Smooth muscle cell (in vitro differentiated cells): Measurements from ENCODE around the gene SEL1L2. TPM values are rescaled to one million over a fixed set of nuclear protein-coding genes. Genes with fewer than 3 reads are reported as not detected.

Experiments
- DNase-seq: peaks from one replicate; lab custom pipeline; 2025; ENCODE audit not compliant: unreplicated experiment; lab: John Stamatoyannopoulos, UW
- H2AFZ ChIP-seq: fragments of 200-600 bp; sonication (generic); 2 replicates; pipeline ENCODE4 v1.6.0; 2016; ENCODE audit warnings: antibody characterized with exemption, low read depth, mild to moderate bottlenecking
- H3F3A ChIP-seq: fragments of 200-600 bp; sonication (generic); 2 replicates; pipeline ENCODE4 v1.6.0; 2017; ENCODE audit warnings: antibody characterized with exemption, low read depth
- H3K27ac ChIP-seq: fragments of 200-600 bp; sonication (generic); 2 replicates; pipeline ENCODE4 v1.5.1; 2016; ENCODE audit warnings: low read depth, mild to moderate bottlenecking
- H3K27me3 ChIP-seq: fragments of 200-600 bp; sonication (generic); 2 replicates; pipeline ENCODE4 v1.6.1; 2016; ENCODE audit warnings: low read depth, mild to moderate bottlenecking
- H3K36me3 ChIP-seq: fragments of 200-600 bp; sonication (generic); 2 replicates; pipeline ENCODE4 v1.5.1; 2016; ENCODE audit warnings: low read depth
- H3K4me1 ChIP-seq: fragments of 200-600 bp; sonication (generic); 2 replicates; pipeline ENCODE4 v1.5.1; 2016; ENCODE audit warnings: low read depth
- H3K4me2 ChIP-seq: fragments of 200-600 bp; sonication (generic); 2 replicates; pipeline ENCODE4 v1.6.0; 2016; ENCODE audit warnings: mild to moderate bottlenecking
- H3K4me3 ChIP-seq: fragments of 200-600 bp; sonication (generic); 2 replicates; pipeline ENCODE4 v1.5.1; 2016; ENCODE audit warnings: mild to moderate bottlenecking
- H3K79me2 ChIP-seq: fragments of 200-600 bp; sonication (generic); 2 replicates; pipeline ENCODE4 v1.6.0; 2016; ENCODE audit warnings: low read depth, mild to moderate bottlenecking
- H3K9ac ChIP-seq: fragments of 200-600 bp; sonication (generic); 2 replicates; pipeline ENCODE4 v1.6.0; 2016; ENCODE audit warnings: low read depth
- H3K9me3 ChIP-seq: fragments of 200-600 bp; sonication (generic); replicated peaks from 2 replicates; pipeline ENCODE4 v1.5.1; 2016; ENCODE audit warnings: low read depth
- H4K20me1 ChIP-seq: fragments of 200-600 bp; sonication (generic); 2 replicates; pipeline ENCODE4 v1.6.0; 2016; ENCODE audit warnings: low read depth
- WGBS: methylation state at CpG from one replicate; pipeline ENCODE4 v1.1.7; 2016; ENCODE audit warnings: low lambda C conversion rate; 5-methylcytosine and 5-hydroxymethylcytosine counted together
- polyA plus RNA-seq: library from polyadenylated mRNA; unstranded; fragments of >200 nt; fragmentation: Nextera tagmentation; extraction: Ambion mirVana; gene quantifications from 2 replicates; pipeline ENCODE4 v1.2.1, GENCODE V29; 2016
- total RNA-seq: library from RNA; depleted of rRNA; stranded (reverse); fragments of >200 nt; gene quantifications from 2 replicates; pipeline ENCODE4 v1.2.3, GENCODE V29; 2014
- TF ChIP-seq, protein P1 (sequence below): fragments of 200-600 bp; sonication (generic); IDR thresholded peaks from 2 replicates; pipeline ENCODE4 v1.5.1; 2017; ENCODE audit warnings: borderline replicate concordance, mild to moderate bottlenecking, antibody characterized with exemption; ENCODE audit not compliant: insufficient read depth, poor library complexity, severe bottlenecking

SEL1L2 gene
- total and polyA plus RNA-seq, 2 experiments from 2014 or later = not detected

DNA sequence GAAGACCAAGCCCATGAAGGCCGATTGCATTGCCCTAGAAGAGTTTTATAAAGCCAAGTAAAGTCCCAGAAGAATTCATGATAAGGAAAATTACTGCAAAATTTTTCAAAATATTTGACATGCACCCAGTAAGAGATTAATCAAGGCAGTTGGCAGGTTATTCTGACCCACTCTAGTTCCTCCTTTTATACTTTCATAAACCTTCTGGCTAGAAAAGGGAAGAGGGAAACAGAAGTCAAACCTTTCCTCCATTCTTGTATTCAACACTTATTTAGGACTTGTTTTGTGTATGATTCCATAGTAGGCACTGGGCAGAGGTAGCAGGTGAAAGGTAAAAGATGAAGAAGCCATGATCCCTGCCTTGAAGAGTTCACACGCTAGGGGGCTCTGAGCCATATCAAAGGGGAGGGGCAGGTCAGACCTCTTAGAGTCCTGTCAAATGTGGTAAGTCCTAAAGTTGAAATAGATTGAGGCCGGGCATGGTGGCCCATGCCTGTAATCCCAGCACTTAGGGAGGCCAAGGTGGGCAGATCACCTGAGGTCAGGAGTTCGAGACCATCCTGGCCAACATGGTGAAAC is 120.2 kb downstream of the SEL1L2 start:
- H3K9me3 ChIP-seq = no peaks in the 10 kb centered on the region
- no peak overlapping the region for H3K27ac ChIP-seq
- no peaks in the 10 kb centered on the region for H4K20me1 ChIP-seq
- H3K4me2 ChIP-seq = no peak overlapping the region
- H3K79me2 ChIP-seq = no peaks in the 10 kb centered on the region
- H2AFZ ChIP-seq = no peak overlapping the region
- H3K4me1 ChIP-seq = peaks cover 7% of the 10 kb centered on the region
- no peak overlapping the region for H3K4me3 ChIP-seq
- no peak overlapping the region for H3K9ac ChIP-seq
- TF ChIP-seq, protein P1, sequence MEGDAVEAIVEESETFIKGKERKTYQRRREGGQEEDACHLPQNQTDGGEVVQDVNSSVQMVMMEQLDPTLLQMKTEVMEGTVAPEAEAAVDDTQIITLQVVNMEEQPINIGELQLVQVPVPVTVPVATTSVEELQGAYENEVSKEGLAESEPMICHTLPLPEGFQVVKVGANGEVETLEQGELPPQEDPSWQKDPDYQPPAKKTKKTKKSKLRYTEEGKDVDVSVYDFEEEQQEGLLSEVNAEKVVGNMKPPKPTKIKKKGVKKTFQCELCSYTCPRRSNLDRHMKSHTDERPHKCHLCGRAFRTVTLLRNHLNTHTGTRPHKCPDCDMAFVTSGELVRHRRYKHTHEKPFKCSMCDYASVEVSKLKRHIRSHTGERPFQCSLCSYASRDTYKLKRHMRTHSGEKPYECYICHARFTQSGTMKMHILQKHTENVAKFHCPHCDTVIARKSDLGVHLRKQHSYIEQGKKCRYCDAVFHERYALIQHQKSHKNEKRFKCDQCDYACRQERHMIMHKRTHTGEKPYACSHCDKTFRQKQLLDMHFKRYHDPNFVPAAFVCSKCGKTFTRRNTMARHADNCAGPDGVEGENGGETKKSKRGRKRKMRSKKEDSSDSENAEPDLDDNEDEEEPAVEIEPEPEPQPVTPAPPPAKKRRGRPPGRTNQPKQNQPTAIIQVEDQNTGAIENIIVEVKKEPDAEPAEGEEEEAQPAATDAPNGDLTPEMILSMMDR = no peak
- no peaks in the 10 kb centered on the region for H3F3A ChIP-seq
- no peak for DNase-seq
- 75% methylated on average over 4 of the region's 4 CpGs for WGBS
- no peaks in the 10 kb centered on the region for H3K27me3 ChIP-seq
- H3K36me3 ChIP-seq = no peaks in the 10 kb centered on the region

GRCh38 chr20:13868331-13868730 is 122.1 kb downstream of the SEL1L2 start:
- WGBS = 74% methylated on average over 4 of the region's 4 CpGs
- no peaks in the 10 kb centered on the region for H3K9me3 ChIP-seq
- H2AFZ ChIP-seq = no peak overlapping the region
- H3K36me3 ChIP-seq = no peaks in the 10 kb centered on the region
- no peaks in the 10 kb centered on the region for H3F3A ChIP-seq
- DNase-seq = no peak
- no peak overlapping the region for H3K4me3 ChIP-seq
- peaks cover 3% of the 10 kb centered on the region for H3K4me1 ChIP-seq
- no peak overlapping the region for H3K4me2 ChIP-seq
- H3K9ac ChIP-seq = no peak overlapping the region
- TF ChIP-seq, protein P1 = no peak
- no peaks in the 10 kb centered on the region for H4K20me1 ChIP-seq
- H3K27me3 ChIP-seq = no peaks in the 10 kb centered on the region
- H3K27ac ChIP-seq = no peak overlapping the region
- no peaks in the 10 kb centered on the region for H3K79me2 ChIP-seq

- no peaks in the 10 kb centered on the region for H3K79me2 ChIP-seq
- no peak for DNase-seq
- no peaks in the 10 kb centered on the region for H3K36me3 ChIP-seq
- H3K4me3 ChIP-seq = no peak overlapping the region
- no peak overlapping the region for H3K4me2 ChIP-seq
- 68% methylated on average over 5 of the region's 5 CpGs for WGBS
- TF ChIP-seq, protein P1 = no peak
- H3K9me3 ChIP-seq = no peaks in the 10 kb centered on the region
- H3K27me3 ChIP-seq = no peaks in the 10 kb centered on the region
- H3K4me1 ChIP-seq = peaks cover 3% of the 10 kb centered on the region
- H4K20me1 ChIP-seq = no peaks in the 10 kb centered on the region
- no peak overlapping the region for H2AFZ ChIP-seq
- H3F3A ChIP-seq = no peaks in the 10 kb centered on the region
- no peak overlapping the region for H3K9ac ChIP-seq
- H3K27ac ChIP-seq = no peak overlapping the region
Observed at GRCh38 chr20:13865791-13866351, 124.5 kb downstream of the SEL1L2 start.

DNA sequence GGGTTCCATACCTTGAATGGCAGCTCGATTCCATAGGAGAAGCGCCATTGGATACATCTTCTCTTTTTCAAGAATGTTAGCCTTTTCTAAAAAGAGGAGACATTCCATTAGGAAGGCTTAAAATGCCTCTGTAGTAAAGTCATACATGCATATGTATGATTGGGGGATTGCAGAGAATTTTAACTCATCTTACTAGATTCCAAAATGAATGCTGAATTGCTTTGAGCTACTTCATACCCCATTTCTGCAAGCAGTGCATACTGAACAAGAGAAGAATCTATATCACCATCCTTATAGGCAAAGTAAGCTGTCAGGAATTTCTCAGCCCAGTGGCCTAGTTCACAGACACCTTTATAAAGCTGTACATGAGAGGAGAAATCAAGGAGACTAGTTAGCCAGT is 125.3 kb downstream of the SEL1L2 start:
- Histone ChIP-seq H3K4me1 (peaks cover 3% of the 10 kb centered on the region), H3F3A (no peaks in the 10 kb centered on the region), H3K36me3 (no peaks in the 10 kb centered on the region), H4K20me1 (no peaks in the 10 kb centered on the region), H3K27ac (no peak overlapping the region), H3K9me3 (no peaks in the 10 kb centered on the region), H3K4me2 (no peak overlapping the region), H2AFZ (no peak overlapping the region), H3K79me2 (no peaks in the 10 kb centered on the region), H3K9ac (no peak overlapping the region), H3K27me3 (no peaks in the 10 kb centered on the region), H3K4me3 (no peak overlapping the region)
- WGBS = 88% methylated on average over 2 of the region's 2 CpGs
- DNase-seq = no peak
- TF ChIP-seq, protein P1 = no peak
